ENCODE results near the gene FOXF2. TPM values are rescaled to one million over a fixed set of nuclear protein-coding genes. Genes with fewer than 3 reads are reported as not detected.

FOXF2 gene
- total RNA-seq, 2 donors from 2014 or later, result 0.26 TPM; not detected in 1

- Histone ChIP-seq H3K9me3 (no peaks in the 10 kb centered on the region), H3K27me3 (peaks cover 0 to 50% of the 10 kb centered on the region in 2 donors), H3K27ac (no peak overlapping the region), H3K4me3 (no peak overlapping the region), H3K4me1 (peaks cover 42% of the 10 kb centered on the region), H3K36me3 (replicated peaks in 1 of 2; ENCODE audit: insufficient read depth in 1 of 2, low read depth in 2 of 2) (no peaks in the 10 kb centered on the region)
- intact Hi-C loops (cut with DNase I), result loop anchor here (10.0 kb wide), 1 partner anchor 665 kb away; no protein-coding TSS in a partner anchor
- WGBS, 2 donors, result 6 to 16% methylated on average over 6 of the region's 6 CpGs
- no peak for DNase-seq
- TF ChIP-seq CTCF (IDR thresholded peaks at IDR 0.05), result no peak
- no peak for TF ChIP-seq POLR2A (IDR thresholded peaks at IDR 0.05)
- no peak for ATAC-seq
Observed at GRCh38 chr6:1379788-1380147, 9.6 kb upstream of the FOXF2 start.

GRCh38 chr6:1380625-1381427, 8.6 kb upstream of the FOXF2 start:
- intact Hi-C loops (cut with DNase I), result loop anchor here (10.0 kb wide), 1 partner anchor 666 kb away; no protein-coding TSS in a partner anchor
- TF ChIP-seq CTCF (IDR thresholded peaks at IDR 0.05) (no peak), POLR2A (IDR thresholded peaks at IDR 0.05) (no peak)
- Histone ChIP-seq H3K27me3 (peaks cover 0 to 59% of the 10 kb centered on the region in 2 donors), H3K4me3 (no peak overlapping the region), H3K9me3 (no peaks in the 10 kb centered on the region), H3K4me1 (peaks cover 42% of the 10 kb centered on the region), H3K27ac (no peak overlapping the region), H3K36me3 (replicated peaks in 1 of 2; ENCODE audit: insufficient read depth in 1 of 2, low read depth in 2 of 2) (no peaks in the 10 kb centered on the region)
- WGBS, 2 donors, result 12 to 16% methylated on average over 20 of the region's 20 CpGs
- DNase-seq (no peak), ATAC-seq (no peak)

GRCh38 chr6:1381481-1382330, 7.7 kb upstream of the FOXF2 start:
- H3K27ac ChIP-seq, result no peak overlapping the region
- peak; percentile 82 for ATAC-seq

GRCh38 chr6:1382331-1382882, 7.0 kb upstream of the FOXF2 start:
- intact Hi-C loops (cut with DNase I), result loop anchor here (10.0 kb wide), 1 partner anchor 668 kb away; no protein-coding TSS in a partner anchor
- Histone ChIP-seq H3K4me3 (no peak overlapping the region), H3K27me3 (peaks cover 0 to 64% of the 10 kb centered on the region in 2 donors), H3K27ac (no peak overlapping the region), H3K4me1 (peaks cover 42% of the 10 kb centered on the region), H3K9me3 (no peaks in the 10 kb centered on the region), H3K36me3 (replicated peaks in 1 of 2; ENCODE audit: insufficient read depth in 1 of 2, low read depth in 2 of 2) (no peaks in the 10 kb centered on the region)
- DNase-seq (no peak), ATAC-seq (no peak)
- 2 to 4% methylated on average over 12 to 35 of the region's 35 CpGs for WGBS, 2 donors
- TF ChIP-seq CTCF (IDR thresholded peaks at IDR 0.05), result no peak
- TF ChIP-seq POLR2A (IDR thresholded peaks at IDR 0.05), result no peak

More at GRCh38 chr6:1381481-1382330, 7.7 kb upstream of the FOXF2 start:
- no peaks in the 10 kb centered on the region for H3K36me3 ChIP-seq (replicated peaks in 1 of 2; ENCODE audit: insufficient read depth in 1 of 2, low read depth in 2 of 2)
- H3K27me3 ChIP-seq, result peaks cover 0 to 64% of the 10 kb centered on the region in 2 donors
- H3K4me3 ChIP-seq, result no peak overlapping the region
- peak; percentile 69 to 95 (median 91) for TF ChIP-seq CTCF (IDR thresholded peaks at IDR 0.05)
- TF ChIP-seq POLR2A (IDR thresholded peaks at IDR 0.05), result no peak
- DNase-seq, result peak; percentile 31 to 72 (median 57)
- intact Hi-C loops (cut with DNase I), result loop anchor here (10.0 kb wide), 1 partner anchor 667 kb away; no protein-coding TSS in a partner anchor
- peaks cover 42% of the 10 kb centered on the region for H3K4me1 ChIP-seq
- H3K9me3 ChIP-seq, result no peaks in the 10 kb centered on the region
- WGBS, 2 donors, result 0 to 1% methylated on average over 14 to 54 of the region's 87 CpGs
